Measurements from ENCODE around the gene FCRL5.

DNA sequence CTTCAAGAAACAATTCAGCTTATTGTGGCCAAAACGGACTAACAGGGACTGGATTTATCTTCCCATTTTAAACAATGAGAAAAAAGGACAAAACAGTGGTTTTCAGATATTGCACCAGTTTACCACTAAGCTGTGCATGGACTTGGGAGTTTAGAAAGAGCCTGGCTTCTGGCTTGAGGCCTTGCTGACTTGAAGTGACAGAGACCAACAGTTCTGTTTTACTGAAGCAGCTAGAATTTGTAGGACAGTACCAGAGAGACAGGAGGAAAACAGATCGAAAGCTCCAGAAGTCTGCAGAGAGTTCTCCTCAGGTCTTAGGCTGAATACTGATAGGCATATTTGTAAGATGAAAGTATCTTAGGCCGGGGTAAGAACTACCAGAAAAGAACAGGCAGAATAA, 25.1 kb upstream of the FCRL5 start:
- TF ChIP-seq POLR2A (IDR thresholded peaks at IDR 0.05; ENCODE audit: low read depth, low read length) (no peak), POLR2AphosphoS5 (IDR thresholded peaks at IDR 0.05; ENCODE audit: low read depth, low read length) (no peak)

Data from GM12891 (cell line).